ENCODE measurements around the gene ZNF683. TPM values are rescaled to one million over a fixed set of nuclear protein-coding genes. Genes with fewer than 3 reads are reported as not detected.

Gene ZNF683
- total RNA-seq, 2 experiments from 2014 or later, result 0.18 TPM; not detected in 1

GRCh38 chr1:26363549-26364448, 8.8 kb downstream of the ZNF683 start:
- DNase-seq, result peak; percentile 88
- Mint-ChIP-seq H3K27me3 (peaks cover 23% of the 10 kb centered on the region), H3K27ac (no peak overlapping the region), H3K4me3 (no peak overlapping the region), H3K4me1 (peaks cover 49% of the 10 kb centered on the region), H3K9me3 (no peaks in the 10 kb centered on the region), H3K36me3 (ENCODE audit: low read depth) (no peaks in the 10 kb centered on the region)
- ChIA-PET CTCF (interaction anchor here (0.6 to 8.2 kb wide), 38 partner anchors 11 to 218 kb away, joined by 3 to 67 read pairs (median 4); partner anchors contain the start of genes CD52, CEP85, SH3BGRL3 and UBXN11), POLR2A (interaction anchor here (0.6 to 2.3 kb wide), 12 partner anchors 10 to 501 kb away, joined by 3 to 28 read pairs (median 4); partner anchors contain the start of genes CD52 and ZNF683)

GRCh38 chr1:26362331-26362730, 10.2 kb downstream of the ZNF683 start:
- Mint-ChIP-seq H3K4me1 (peaks cover 59% of the 10 kb centered on the region), H3K4me3 (no peak overlapping the region)

GRCh38 chr1:26361605-26362122, 10.9 kb downstream of the ZNF683 start:
- Mint-ChIP-seq H3K27ac (no peak overlapping the region), H3K4me3 (no peak overlapping the region), H3K9me3 (no peaks in the 10 kb centered on the region), H3K27me3 (peaks cover 23% of the 10 kb centered on the region), H3K4me1 (peaks cover 63% of the 10 kb centered on the region), H3K36me3 (ENCODE audit: low read depth) (no peaks in the 10 kb centered on the region)
- ChIA-PET POLR2A (interaction anchor here (1.0 to 2.1 kb wide), 6 partner anchors 14 to 172 kb away, joined by 3 to 8 read pairs (median 4); partner anchors contain the start of genes CATSPER4, CD52 and SH3BGRL3), CTCF (interaction anchor here (0.6 to 8.2 kb wide), 13 partner anchors 13 to 84 kb away, joined by 3 to 67 read pairs (median 4); partner anchors contain the start of genes SH3BGRL3 and ZNF683)
- no peak for DNase-seq

More at GRCh38 chr1:26362331-26362730, 10.2 kb downstream of the ZNF683 start:
- POLR2A ChIA-PET, result interaction anchor here (1.0 to 1.9 kb wide), 9 partner anchors 12 to 172 kb away, joined by 3 to 8 read pairs (median 4); partner anchors contain the start of genes CATSPER4 and SH3BGRL3
- H3K9me3 Mint-ChIP-seq, result no peaks in the 10 kb centered on the region
- CTCF ChIA-PET, result interaction anchor here (0.6 to 8.2 kb wide), 14 partner anchors 12 to 193 kb away, joined by 3 to 67 read pairs (median 4); partner anchors contain the start of genes SH3BGRL3, ZNF593 and ZNF683
- no peak overlapping the region for H3K27ac Mint-ChIP-seq
- no peaks in the 10 kb centered on the region for H3K36me3 Mint-ChIP-seq (ENCODE audit: low read depth)
- H3K27me3 Mint-ChIP-seq, result peaks cover 23% of the 10 kb centered on the region
- DNase-seq, result no peak

- Mint-ChIP-seq H3K4me3 (peak overlapping the region; percentile 58), H3K27ac (no peak overlapping the region), H3K9me3 (no peaks in the 10 kb centered on the region), H3K4me1 (peaks cover 64% of the 10 kb centered on the region), H3K27me3 (peaks cover 23% of the 10 kb centered on the region), H3K36me3 (ENCODE audit: low read depth) (no peaks in the 10 kb centered on the region)
- no peak for DNase-seq
- POLR2A ChIA-PET, result interaction anchor here (1.0 to 3.2 kb wide), 7 partner anchors 12 to 75 kb away, joined by 3 to 16 read pairs (median 4); partner anchors contain the start of genes CD52 and ZNF683
- CTCF ChIA-PET, result interaction anchor here (1.1 to 8.2 kb wide), 11 partner anchors 14 to 84 kb away, joined by 3 to 67 read pairs (median 4); partner anchors contain the start of gene SH3BGRL3
Measured at GRCh38 chr1:26360807-26361604, 11.5 kb downstream of the ZNF683 start.

- H3K27me3 Mint-ChIP-seq, result peaks cover 22% of the 10 kb centered on the region
- no peak overlapping the region for H3K27ac Mint-ChIP-seq
- ChIA-PET CTCF (interaction anchor here (1.1 to 8.2 kb wide), 4 partner anchors 13 to 191 kb away, joined by 3 to 67 read pairs (median 4); partner anchors contain the start of genes SH3BGRL3 and ZNF593), POLR2A (interaction anchor here (1.0 to 3.2 kb wide), 8 partner anchors 10 to 74 kb away, joined by 3 to 16 read pairs (median 7); partner anchors contain the start of genes CD52 and ZNF683)
- no peaks in the 10 kb centered on the region for H3K9me3 Mint-ChIP-seq
- peak; percentile 52 for DNase-seq
- H3K4me1 Mint-ChIP-seq, result peaks cover 69% of the 10 kb centered on the region
- H3K4me3 Mint-ChIP-seq, result peak overlapping the region; percentile 58
- no peaks in the 10 kb centered on the region for H3K36me3 Mint-ChIP-seq (ENCODE audit: low read depth)
Measured at GRCh38 chr1:26359981-26360806, 12.4 kb downstream of the ZNF683 start.

GRCh38 chr1:26358411-26359384, 13.9 kb downstream of the ZNF683 start:
- no peaks in the 10 kb centered on the region for H3K36me3 Mint-ChIP-seq (ENCODE audit: low read depth)
- ChIA-PET CTCF (interaction anchor here (0.7 to 8.2 kb wide), 22 partner anchors 12 to 189 kb away, joined by 3 to 67 read pairs (median 5); partner anchors contain the start of genes CD52, CEP85, SH3BGRL3 and ZNF593), POLR2A (interaction anchor here (1.1 to 3.2 kb wide), 12 partner anchors 12 to 124 kb away, joined by 3 to 18 read pairs (median 8); partner anchors contain the start of genes CD52, CEP85 and SH3BGRL3)
- peak; percentile 87 for DNase-seq
- peak overlapping the region; percentile 14 for H3K4me3 Mint-ChIP-seq
- peak overlapping the region; percentile 48 for H3K27ac Mint-ChIP-seq
- no peaks in the 10 kb centered on the region for H3K9me3 Mint-ChIP-seq
- H3K27me3 Mint-ChIP-seq, result peaks cover 17% of the 10 kb centered on the region
- H3K4me1 Mint-ChIP-seq, result peaks cover 60% of the 10 kb centered on the region

GRCh38 chr1:26357121-26357602, 15.4 kb downstream of the ZNF683 start:
- peaks cover 53% of the 10 kb centered on the region for H3K4me1 Mint-ChIP-seq
- ChIA-PET CTCF (interaction anchor here (0.7 to 8.2 kb wide), 6 partner anchors 21 to 123 kb away, joined by 4 to 67 read pairs (median 15); partner anchors contain the start of genes CEP85 and SH3BGRL3), POLR2A (interaction anchor here (1.4 to 2.4 kb wide), 2 partner anchors 72 to 114 kb away, joined by 3 to 18 read pairs; no protein-coding TSS in a partner anchor)

GRCh38 chr1:26356106-26356505, 16.4 kb downstream of the ZNF683 start:
- H3K4me1 Mint-ChIP-seq, result peaks cover 45% of the 10 kb centered on the region
- DNase-seq, result no peak
- no peak overlapping the region for H3K4me3 Mint-ChIP-seq
- POLR2A ChIA-PET, result no interaction called here
- H3K27me3 Mint-ChIP-seq, result peaks cover 13% of the 10 kb centered on the region
- H3K9me3 Mint-ChIP-seq, result no peaks in the 10 kb centered on the region
- no peak overlapping the region for H3K27ac Mint-ChIP-seq
- no peaks in the 10 kb centered on the region for H3K36me3 Mint-ChIP-seq (ENCODE audit: low read depth)
- CTCF ChIA-PET, result interaction anchor here (0.5 kb wide), 1 partner anchor 217 kb away, joined by 3 read pairs; no protein-coding TSS in a partner anchor

More at GRCh38 chr1:26357121-26357602, 15.4 kb downstream of the ZNF683 start:
- Mint-ChIP-seq H3K4me3 (no peak overlapping the region), H3K9me3 (no peaks in the 10 kb centered on the region), H3K27ac (no peak overlapping the region), H3K27me3 (peaks cover 18% of the 10 kb centered on the region), H3K36me3 (ENCODE audit: low read depth) (no peaks in the 10 kb centered on the region)
- no peak for DNase-seq

GRCh38 chr1:26354972-26355371, 17.6 kb downstream of the ZNF683 start:
- ChIA-PET POLR2A (no interaction called here), CTCF (no interaction called here)
- H3K9me3 Mint-ChIP-seq, result no peaks in the 10 kb centered on the region
- peaks cover 34% of the 10 kb centered on the region for H3K4me1 Mint-ChIP-seq
- no peak for DNase-seq
- no peak overlapping the region for H3K4me3 Mint-ChIP-seq
- H3K27me3 Mint-ChIP-seq, result peaks cover 4% of the 10 kb centered on the region
- H3K27ac Mint-ChIP-seq, result no peak overlapping the region
- H3K36me3 Mint-ChIP-seq (ENCODE audit: low read depth), result no peaks in the 10 kb centered on the region
